ENCODE results near the gene RNF224.

RNF224 gene

GRCh38 chr9:137192859-137193258 lies 34.4 kb upstream of the RNF224 start:
- no peak for DNase-seq

- no peak for DNase-seq
These were observed 33.5 kb upstream of the RNF224 start for GRCh38 chr9:137193771-137194170.

- DNase-seq: no peak
These were observed 32.9 kb upstream of the RNF224 start for GRCh38 chr9:137194388-137194787.

- DNase-seq: no peak
These were observed 32.4 kb upstream of the RNF224 start for GRCh38 chr9:137194909-137195308.

GRCh38 chr9:137195525-137196220 lies 31.6 kb upstream of the RNF224 start:
- DNase-seq: no peak

- DNase-seq: no peak
These were observed 29.0 kb upstream of the RNF224 start for GRCh38 chr9:137198051-137198901.

- DNase-seq: peak in 1 of 2 experiments; percentile 51
These were observed 28.4 kb upstream of the RNF224 start for GRCh38 chr9:137198902-137199283.

GRCh38 chr9:137199411-137200121 lies 27.7 kb upstream of the RNF224 start:
- no peak for DNase-seq

- DNase-seq: peak; percentile 97 to 98
These were observed 26.7 kb upstream of the RNF224 start, which contains the start of gene TPRN for GRCh38 chr9:137200311-137201204. TSS of gene TPRN (minus strand) at chr9:137200741. CDS start at chr9:137200711, 30 bp downstream.

- DNase-seq: no peak
These were observed 26.0 kb upstream of the RNF224 start for GRCh38 chr9:137201205-137201868.

GRCh38 chr9:137202966-137203365 lies 24.3 kb upstream of the RNF224 start:
- no peak for DNase-seq

- DNase-seq: no peak
These were observed 22.6 kb upstream of the RNF224 start for GRCh38 chr9:137204731-137205125.

- peak in 1 of 2 experiments; percentile 71 for DNase-seq
These were observed 21.9 kb upstream of the RNF224 start, which contains the start of the genes NDOR1 and TMEM203 for GRCh38 chr9:137205126-137206069. TSS of gene NDOR1 (plus strand) at chr9:137205700. CDS start at chr9:137205778, 78 bp downstream. TSS of gene TMEM203 (minus strand) at chr9:137205648. CDS start at chr9:137205414, 234 bp downstream.

GRCh38 chr9:137206602-137207001 lies 20.7 kb upstream of the RNF224 start:
- DNase-seq: no peak

- no peak for DNase-seq
These were observed 15.8 kb upstream of the RNF224 start for GRCh38 chr9:137211532-137211931.

GRCh38 chr9:137212520-137212919 lies 14.8 kb upstream of the RNF224 start:
- no peak for DNase-seq

GRCh38 chr9:137213160-137214060 lies 13.9 kb upstream of the RNF224 start:
- DNase-seq: no peak

- no peak for DNase-seq
These were observed 12.7 kb upstream of the RNF224 start for GRCh38 chr9:137214620-137215019.

Measured in cerebellar nuclear complex (tissue), 1 donor.